Spleen (tissue), 11 donors: ENCODE measurements around the gene RBM15B. TPM values are rescaled to one million over a fixed set of nuclear protein-coding genes. Genes with fewer than 3 reads are reported as not detected.

Experiments used
- DNase-seq: peaks from one replicate; pipeline ENCODE4 v3.0.0-alpha.2; 2020
- H3K27ac ChIP-seq, 8 donors: fragments of 200-600 bp; sonication (generic) in 7 of 8; 1 replicate in 4 of 8; 2 replicates in 4 of 8; pipeline versions ENCODE4 v1.5.0 to v1.8.0; 2016 to 2021; ENCODE audit warnings: inconsistent platforms in 4 of 8, mild to moderate bottlenecking in 4 of 8, moderate library complexity in 1 of 8
- H3K27me3 ChIP-seq, 7 donors: fragments of 200-600 bp; sonication (generic) in 6 of 7; replicated peaks in 1 of 7; 1 replicate in 4 of 7; 2 replicates in 3 of 7; pipeline versions ENCODE4 v1.5.0 to v1.8.0; 2016 to 2021; ENCODE audit warnings: inconsistent platforms in 3 of 7, mild to moderate bottlenecking in 1 of 7
- H3K36me3 ChIP-seq, 6 donors: fragments of 200-600 bp; sonication (generic) in 5 of 6; 1 replicate in 4 of 6; 2 replicates in 2 of 6; pipeline versions ENCODE4 v1.5.0 to v1.8.0; 2016 to 2021; ENCODE audit warnings: inconsistent platforms in 2 of 6
- H3K4me1 ChIP-seq, 6 donors: fragments of 200-600 bp; sonication (generic) in 5 of 6; 1 replicate in 3 of 6; 2 replicates in 3 of 6; pipeline versions ENCODE4 v1.5.0 to v1.8.0; 2016 to 2021; ENCODE audit warnings: inconsistent platforms in 3 of 6
- H3K4me3 ChIP-seq, 8 donors: fragments of 200-600 bp; sonication (generic) in 7 of 8; 1 replicate in 4 of 8; 2 replicates in 4 of 8; pipeline versions ENCODE4 v1.5.0 to v1.8.0; 2016 to 2021; ENCODE audit warnings: inconsistent platforms in 4 of 8, mild to moderate bottlenecking in 4 of 8, moderate library complexity in 2 of 8
- H3K9me3 ChIP-seq, 8 donors: fragments of 200-600 bp; sonication (generic) in 7 of 8; 1 replicate in 4 of 8; 2 replicates in 4 of 8; pipeline versions ENCODE4 v1.5.0 to v1.8.0; 2016 to 2021; ENCODE audit warnings: inconsistent platforms in 4 of 8
- CTCF ChIP-seq, 11 experiments: fragments of 200-600 bp in 7 of 11; fragments of 450-650 bp in 4 of 11; sonication (generic) in 4 of 11; IDR thresholded peaks in 8 of 11; conservative IDR thresholded peaks in 3 of 11; 1 replicate in 7 of 11; 2 replicates in 4 of 11; pipeline versions ENCODE4 v1.4.0 to v1.8.0; 2016 to 2021; ENCODE audit warnings: antibody characterized with exemption in 11 of 11, inconsistent platforms in 4 of 11, mild to moderate bottlenecking in 1 of 11
- POLR2A ChIP-seq, 3 donors: fragments of 450-650 bp; IDR thresholded peaks; one replicate each; pipeline ENCODE4 v1.5.1; 2017; ENCODE audit warnings: antibody characterized with exemption in 3 of 3, mild to moderate bottlenecking in 1 of 3
- POLR2AphosphoS5 ChIP-seq, 3 donors: sonication (generic); formaldehyde crosslinking; IDR thresholded peaks; one replicate each; pipeline ENCODE4 v1.5.1; 2017; ENCODE audit warnings: antibody characterized with exemption in 3 of 3
- WGBS, 5 donors: extraction: QIAGEN DNeasy Blood & Tissue Kit in 3 of 5; methylation state at CpG; one replicate each; pipeline versions ENCODE4 v1.1.5 to v1.1.7; 2013 to 2018; 5-methylcytosine and 5-hydroxymethylcytosine counted together
- intact Hi-C: fragments of 100-400 bp; cut with DNase I; formaldehyde crosslinking; loops from one replicate; pipeline ENCODE4 v1.15.0; 2023; ENCODE audit warnings: low total_unique reads
- polyA plus RNA-seq, 3 donors: library from polyadenylated mRNA; stranded (reverse); fragments of 200-250 nt; gene quantifications; one replicate each; pipeline ENCODE4 v1.2.1, GENCODE V29; 2013
- total RNA-seq, 7 donors: library from RNA; depleted of rRNA in 3 of 7; stranded (reverse); fragments of >200 nt in 3 of 7; fragmentation: NEBNext Ultra II Directional in 4 of 7; extraction: Animal tissue kit (Norgen Biotek cat#: 25700) in 4 of 7; gene quantifications; one replicate each; pipeline versions ENCODE4 v1.1.0 to v1.2.1, GENCODE V29; 2016 to 2021
- donor health status: healthy with polysubstance abuse.
- donor health status: DM: no; HTN: no; CAD: no; lungs with moderate emphysema.
- donor health status: DM: no; HTN: no; CAD: no.
- donor health status: Bipolar disorder and iron deficiency.
- donor health status: healthy.
- donor health status: DM: no; HTN: no; CAD: no.
- donor health status: DM: yes; HTN: yes; CAD: no.

RBM15B gene
- total and polyA plus RNA-seq, 10 donors = 6.4 to 34.6 (median 23.6) TPM

DNA sequence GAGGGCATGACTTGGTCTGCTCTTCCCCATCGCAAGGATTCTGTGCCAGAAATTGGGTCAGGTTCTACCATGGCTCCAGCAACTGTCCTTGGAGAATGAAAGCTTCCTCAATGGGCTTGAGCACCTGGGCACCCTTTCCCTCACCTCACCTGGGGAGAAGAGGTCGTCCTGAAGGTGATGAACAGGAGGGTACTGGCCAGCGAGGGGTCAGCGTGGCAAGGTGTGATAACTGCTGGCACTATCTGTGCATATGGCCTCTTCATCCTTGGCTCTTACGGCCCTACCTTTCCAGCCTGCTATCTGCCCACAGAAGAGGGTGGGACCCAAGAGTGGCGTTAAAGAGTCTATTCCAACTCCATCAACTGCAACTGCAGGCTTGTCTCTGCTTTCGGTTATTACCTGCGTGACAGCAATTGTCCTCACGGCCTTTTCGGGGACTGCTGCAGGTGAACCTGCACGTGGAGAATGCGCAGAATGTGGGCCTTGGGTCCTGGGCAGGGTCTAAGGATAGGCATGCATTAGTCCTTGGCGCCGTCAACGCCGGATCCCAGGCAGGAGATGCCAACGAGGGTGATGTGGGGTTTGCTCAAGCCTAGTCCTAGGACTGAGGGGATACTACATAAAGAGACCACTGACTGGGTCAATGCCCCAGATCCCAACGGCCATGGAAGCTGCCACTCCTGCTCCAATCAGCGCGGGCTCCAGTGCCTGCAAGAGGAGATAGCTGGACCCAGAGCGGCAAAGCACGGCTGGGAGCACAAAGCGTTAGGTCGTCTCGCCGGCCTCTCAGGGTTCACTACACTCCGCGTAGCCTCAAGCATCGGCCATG, 625 bp upstream of the RBM15B start:
- WGBS, 5 donors = 40 to 80% (median 42%) methylated on average over 9 to 29 of the region's 29 CpGs
- no peaks in the 10 kb centered on the region for H3K9me3 ChIP-seq
- TF ChIP-seq POLR2AphosphoS5 (IDR thresholded peaks at IDR 0.05) (no peak), POLR2A (IDR thresholded peaks at IDR 0.05) (no peak), CTCF (IDR thresholded peaks at IDR 0.05 in 8 of 11, conservative IDR thresholded peaks at IDR 0.05 in 3 of 11) (peak in 3 of 11 experiments; percentile 70 to 98 (median 96))
- no peak for DNase-seq
- peaks cover 44 to 94% (median 90%) of the 10 kb centered on the region in 6 donors for H3K4me1 ChIP-seq
- peak overlapping the region; percentile 78 to 94 (median 91) for H3K27ac ChIP-seq
- intact Hi-C loops = no loop called here
- peak overlapping the region; percentile 59 to 90 (median 66) for H3K4me3 ChIP-seq
- no peaks in the 10 kb centered on the region for H3K27me3 ChIP-seq
- H3K36me3 ChIP-seq = peaks cover 0 to 76% (median 41%) of the 10 kb centered on the region in 6 donors

DNA sequence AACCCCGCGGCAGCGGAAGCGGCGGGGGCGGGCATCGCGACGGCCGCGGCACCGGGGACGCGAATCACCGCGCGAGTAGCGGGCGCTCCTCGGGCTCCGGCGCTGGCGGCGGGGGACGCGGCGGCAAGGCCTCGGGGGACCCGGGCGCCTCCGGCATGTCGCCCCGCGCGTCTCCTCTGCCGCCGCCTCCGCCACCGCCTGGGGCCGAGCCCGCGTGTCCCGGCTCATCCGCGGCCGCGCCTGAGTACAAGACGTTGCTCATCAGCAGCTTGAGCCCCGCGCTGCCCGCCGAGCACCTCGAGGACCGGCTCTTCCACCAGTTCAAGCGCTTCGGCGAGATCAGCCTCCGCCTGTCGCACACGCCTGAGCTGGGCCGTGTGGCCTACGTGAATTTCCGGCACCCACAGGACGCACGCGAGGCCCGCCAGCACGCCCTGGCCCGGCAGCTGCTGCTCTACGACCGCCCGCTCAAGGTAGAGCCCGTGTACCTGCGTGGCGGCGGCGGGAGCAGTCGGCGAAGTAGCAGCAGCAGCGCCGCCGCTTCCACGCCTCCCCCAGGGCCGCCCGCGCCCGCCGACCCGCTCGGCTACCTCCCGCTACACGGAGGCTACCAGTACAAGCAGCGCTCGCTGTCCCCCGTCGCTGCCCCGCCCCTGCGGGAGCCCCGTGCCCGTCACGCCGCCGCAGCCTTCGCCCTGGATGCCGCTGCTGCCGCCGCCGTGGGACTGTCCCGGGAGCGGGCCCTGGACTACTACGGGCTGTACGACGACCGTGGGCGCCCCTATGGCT, 675 bp downstream of the RBM15B start:
- TF ChIP-seq POLR2AphosphoS5 (IDR thresholded peaks at IDR 0.05) (peak in 1 of 3 donors; percentile 59), POLR2A (IDR thresholded peaks at IDR 0.05) (no peak), CTCF (IDR thresholded peaks at IDR 0.05 in 8 of 11, conservative IDR thresholded peaks at IDR 0.05 in 3 of 11) (no peak)
- H3K27me3 ChIP-seq = no peaks in the 10 kb centered on the region
- H3K27ac ChIP-seq = peak overlapping the region; percentile 74 to 94 (median 91)
- peak; percentile 92 for DNase-seq
- peaks cover 0 to 83% (median 54%) of the 10 kb centered on the region in 6 donors for H3K36me3 ChIP-seq
- H3K4me1 ChIP-seq = peaks cover 31 to 94% (median 87%) of the 10 kb centered on the region in 6 donors
- intact Hi-C loops = no loop called here
- WGBS, 5 donors = 8 to 53% (median 14%) methylated on average over 43 to 115 of the region's 115 CpGs
- peak overlapping the region; percentile 59 to 90 (median 66) for H3K4me3 ChIP-seq
- no peaks in the 10 kb centered on the region for H3K9me3 ChIP-seq

GRCh38 chr3:51392355-51393133, 1.5 kb downstream of the RBM15B start:
- intact Hi-C loops = no loop called here
- WGBS, 5 donors = 93 to 97% (median 95%) methylated on average over 38 to 42 of the region's 42 CpGs
- peak; percentile 83 for DNase-seq
- H3K36me3 ChIP-seq = peaks cover 0 to 83% (median 61%) of the 10 kb centered on the region in 6 donors
- no peaks in the 10 kb centered on the region for H3K9me3 ChIP-seq
- H3K27ac ChIP-seq = peak overlapping the region in 7 of 8 donors; percentile 80 to 94 (median 92)
- no peaks in the 10 kb centered on the region for H3K27me3 ChIP-seq
- peaks cover 24 to 94% (median 82%) of the 10 kb centered on the region in 6 donors for H3K4me1 ChIP-seq
- no peak for TF ChIP-seq CTCF (IDR thresholded peaks at IDR 0.05 in 8 of 11, conservative IDR thresholded peaks at IDR 0.05 in 3 of 11)
- no peak for TF ChIP-seq POLR2A (IDR thresholded peaks at IDR 0.05)
- peak overlapping the region in 7 of 8 donors; percentile 59 to 90 (median 68) for H3K4me3 ChIP-seq
